ENCODE data around the gene TREML2.

Gene TREML2

GRCh38 chr6:41201764-41202173 lies 820 bp upstream of the TREML2 start:
- H3K36me3 Mint-ChIP-seq (ENCODE audit: low read depth) = no peaks in the 10 kb centered on the region
- H3K9me3 Mint-ChIP-seq = peaks cover under 1% of the 10 kb centered on the region
- H3K4me1 Mint-ChIP-seq = peaks cover 4% of the 10 kb centered on the region
- H3K27ac Mint-ChIP-seq = no peak overlapping the region
- no peak for TF ChIP-seq CTCF (IDR thresholded peaks at IDR 0.05; ENCODE audit: unreplicated experiment in 3 of 3)
- no peak overlapping the region for H3K4me3 Mint-ChIP-seq
- H3K27me3 Mint-ChIP-seq (ENCODE audit: low read depth) = peaks cover 7% of the 10 kb centered on the region

- H3K27ac Mint-ChIP-seq = no peak overlapping the region
- peaks cover 21% of the 10 kb centered on the region for H3K27me3 Mint-ChIP-seq (ENCODE audit: low read depth)
- H3K9me3 Mint-ChIP-seq = no peaks in the 10 kb centered on the region
Observed at GRCh38 chr6:41200296-41200900, 551 bp downstream of the TREML2 start.

GRCh38 chr6:41199552-41200246 lies 1.2 kb downstream of the TREML2 start:
- no peaks in the 10 kb centered on the region for H3K9me3 Mint-ChIP-seq
- no peaks in the 10 kb centered on the region for H3K36me3 Mint-ChIP-seq (ENCODE audit: low read depth)
- H3K27ac Mint-ChIP-seq = no peak overlapping the region
- H3K27me3 Mint-ChIP-seq (ENCODE audit: low read depth) = peaks cover 27% of the 10 kb centered on the region
- H3K4me1 Mint-ChIP-seq = peaks cover 4% of the 10 kb centered on the region
- H3K4me3 Mint-ChIP-seq = no peak overlapping the region
- TF ChIP-seq CTCF (IDR thresholded peaks at IDR 0.05; ENCODE audit: unreplicated experiment in 3 of 3) = no peak

More at GRCh38 chr6:41200296-41200900, 551 bp downstream of the TREML2 start:
- no peak for TF ChIP-seq CTCF (IDR thresholded peaks at IDR 0.05; ENCODE audit: unreplicated experiment in 3 of 3)
- Mint-ChIP-seq H3K36me3 (ENCODE audit: low read depth) (no peaks in the 10 kb centered on the region), H3K4me1 (peaks cover 4% of the 10 kb centered on the region), H3K4me3 (no peak overlapping the region)

- Mint-ChIP-seq H3K36me3 (ENCODE audit: low read depth) (no peaks in the 10 kb centered on the region), H3K27ac (no peak overlapping the region), H3K4me1 (peaks cover 4% of the 10 kb centered on the region), H3K4me3 (no peak overlapping the region), H3K9me3 (no peaks in the 10 kb centered on the region), H3K27me3 (ENCODE audit: low read depth) (peaks cover 47% of the 10 kb centered on the region)
- no peak for TF ChIP-seq CTCF (IDR thresholded peaks at IDR 0.05; ENCODE audit: unreplicated experiment in 3 of 3)
Observed at GRCh38 chr6:41197234-41197633, 3.7 kb downstream of the TREML2 start.

- no peak for TF ChIP-seq CTCF (IDR thresholded peaks at IDR 0.05; ENCODE audit: unreplicated experiment in 3 of 3)
- H3K27ac Mint-ChIP-seq = no peak overlapping the region
Observed at GRCh38 chr6:41194386-41194785, 6.6 kb downstream of the TREML2 start.

GRCh38 chr6:41193884-41194283 lies 7.1 kb downstream of the TREML2 start:
- H3K27ac Mint-ChIP-seq = no peak overlapping the region
- TF ChIP-seq CTCF (IDR thresholded peaks at IDR 0.05; ENCODE audit: unreplicated experiment in 3 of 3) = no peak
- H3K4me1 Mint-ChIP-seq = no peaks in the 10 kb centered on the region
- H3K27me3 Mint-ChIP-seq (ENCODE audit: low read depth) = peaks cover 51% of the 10 kb centered on the region
- H3K4me3 Mint-ChIP-seq = no peak overlapping the region
- H3K9me3 Mint-ChIP-seq = peaks cover 4% of the 10 kb centered on the region
- H3K36me3 Mint-ChIP-seq (ENCODE audit: low read depth) = no peaks in the 10 kb centered on the region

More at GRCh38 chr6:41194386-41194785, 6.6 kb downstream of the TREML2 start:
- H3K9me3 Mint-ChIP-seq = peaks cover 2% of the 10 kb centered on the region
- H3K4me1 Mint-ChIP-seq = peaks cover 3% of the 10 kb centered on the region
- H3K36me3 Mint-ChIP-seq (ENCODE audit: low read depth) = no peaks in the 10 kb centered on the region
- peaks cover 51% of the 10 kb centered on the region for H3K27me3 Mint-ChIP-seq (ENCODE audit: low read depth)
- H3K4me3 Mint-ChIP-seq = no peak overlapping the region

All from nephron (organoid).